ENCODE data around the gene SCUBE3. TPM values are rescaled to one million over a fixed set of nuclear protein-coding genes. Genes with fewer than 3 reads are reported as not detected.
A peak's percentile ranks its signal among the peaks of the same experiment; 100 is the strongest.

The SCUBE3 gene
- total RNA-seq, 2 donors from 2014 or later, result 0.20 to 0.74 TPM

DNA sequence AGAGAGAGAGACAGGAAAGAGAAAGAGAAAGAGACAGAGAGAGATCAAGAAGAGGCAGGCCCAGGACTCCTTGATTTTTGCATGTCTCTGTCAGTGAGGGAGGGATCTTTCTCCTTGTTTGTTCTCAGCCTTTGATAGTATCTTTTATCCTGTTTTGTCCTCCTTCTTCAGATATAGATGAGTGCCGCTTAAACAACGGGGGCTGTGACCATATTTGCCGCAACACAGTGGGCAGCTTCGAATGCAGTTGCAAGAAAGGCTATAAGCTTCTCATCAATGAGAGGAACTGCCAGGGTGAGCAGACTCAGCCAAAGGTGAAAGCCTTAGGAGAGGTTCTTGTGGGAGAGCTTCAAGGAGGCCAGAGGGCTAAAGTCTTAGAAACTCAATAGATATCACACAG, 25.8 kb downstream of the SCUBE3 start:
- no peak overlapping the region for H3K27ac ChIP-seq
- H3K36me3 ChIP-seq, result no peaks in the 10 kb centered on the region
- intact Hi-C loops (cut with DNase I), result no loop called here
- no peaks in the 10 kb centered on the region for H3K4me1 ChIP-seq
- no peaks in the 10 kb centered on the region for H3K27me3 ChIP-seq
- no peak overlapping the region for H3K4me3 ChIP-seq
- no peaks in the 10 kb centered on the region for H3K9me3 ChIP-seq
- TF ChIP-seq, protein P1, sequence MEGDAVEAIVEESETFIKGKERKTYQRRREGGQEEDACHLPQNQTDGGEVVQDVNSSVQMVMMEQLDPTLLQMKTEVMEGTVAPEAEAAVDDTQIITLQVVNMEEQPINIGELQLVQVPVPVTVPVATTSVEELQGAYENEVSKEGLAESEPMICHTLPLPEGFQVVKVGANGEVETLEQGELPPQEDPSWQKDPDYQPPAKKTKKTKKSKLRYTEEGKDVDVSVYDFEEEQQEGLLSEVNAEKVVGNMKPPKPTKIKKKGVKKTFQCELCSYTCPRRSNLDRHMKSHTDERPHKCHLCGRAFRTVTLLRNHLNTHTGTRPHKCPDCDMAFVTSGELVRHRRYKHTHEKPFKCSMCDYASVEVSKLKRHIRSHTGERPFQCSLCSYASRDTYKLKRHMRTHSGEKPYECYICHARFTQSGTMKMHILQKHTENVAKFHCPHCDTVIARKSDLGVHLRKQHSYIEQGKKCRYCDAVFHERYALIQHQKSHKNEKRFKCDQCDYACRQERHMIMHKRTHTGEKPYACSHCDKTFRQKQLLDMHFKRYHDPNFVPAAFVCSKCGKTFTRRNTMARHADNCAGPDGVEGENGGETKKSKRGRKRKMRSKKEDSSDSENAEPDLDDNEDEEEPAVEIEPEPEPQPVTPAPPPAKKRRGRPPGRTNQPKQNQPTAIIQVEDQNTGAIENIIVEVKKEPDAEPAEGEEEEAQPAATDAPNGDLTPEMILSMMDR (IDR thresholded peaks at IDR 0.05), result no peak
- H3K9ac ChIP-seq (ENCODE audit: low read depth in 2 of 2, low read length in 2 of 2), result no peak overlapping the region
- no peak for DNase-seq

DNA sequence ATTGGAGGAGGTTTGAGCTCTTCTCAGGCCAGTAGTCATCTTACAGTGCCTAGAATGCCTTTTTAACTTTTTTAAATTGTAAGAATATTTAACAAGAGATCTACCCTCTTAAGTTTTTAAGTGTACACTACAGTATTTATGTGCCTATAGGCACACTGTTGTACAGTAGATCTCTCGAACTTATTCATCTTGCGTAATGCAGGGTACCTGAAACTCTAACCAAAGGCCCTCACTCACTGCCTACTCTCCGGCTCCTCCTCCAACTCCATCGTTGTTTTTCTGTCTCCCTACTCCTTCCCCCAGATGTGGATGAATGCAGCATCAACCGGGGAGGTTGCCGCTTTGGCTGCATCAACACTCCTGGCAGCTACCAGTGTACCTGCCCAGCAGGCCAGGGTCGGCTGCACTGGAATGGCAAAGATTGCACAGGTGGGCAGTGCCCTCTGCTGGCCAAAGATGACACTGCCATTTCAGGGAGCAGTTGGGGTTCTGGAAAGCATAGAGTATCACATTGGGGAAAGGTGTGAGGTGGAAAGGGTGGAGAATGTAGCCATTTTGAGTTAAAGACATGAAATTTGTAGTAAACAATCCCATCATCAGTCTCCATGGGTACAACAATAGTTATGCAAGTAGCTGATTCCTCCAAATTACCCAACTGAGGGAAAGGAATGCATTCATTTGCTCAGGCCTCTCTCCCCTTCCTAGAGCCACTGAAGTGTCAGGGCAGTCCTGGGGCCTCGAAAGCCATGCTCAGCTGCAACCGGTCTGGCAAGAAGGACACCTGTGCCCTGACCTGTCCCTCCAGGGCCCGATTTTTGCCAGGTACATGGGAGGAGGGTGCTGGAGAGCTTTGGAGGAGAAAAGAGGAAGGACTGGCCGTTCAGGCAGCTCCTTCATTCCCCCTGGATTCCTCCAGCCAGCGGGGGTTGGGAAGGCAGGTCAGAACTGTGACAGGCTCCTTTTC, 27.4 kb downstream of the SCUBE3 start:
- H3K4me3 ChIP-seq, result no peak overlapping the region
- TF ChIP-seq, protein P1 (IDR thresholded peaks at IDR 0.05), result peak; percentile 95
- peak; percentile 79 for DNase-seq
- H3K27me3 ChIP-seq, result no peaks in the 10 kb centered on the region
- no peaks in the 10 kb centered on the region for H3K36me3 ChIP-seq
- H3K4me1 ChIP-seq, result no peaks in the 10 kb centered on the region
- intact Hi-C loops (cut with DNase I), result loop anchor here (1.0 to 10.0 kb wide), 2 partner anchors 95 to 256 kb away; no protein-coding TSS in a partner anchor
- H3K9ac ChIP-seq (ENCODE audit: low read depth in 2 of 2, low read length in 2 of 2), result no peak overlapping the region
- H3K9me3 ChIP-seq, result no peaks in the 10 kb centered on the region
- H3K27ac ChIP-seq, result no peak overlapping the region

DNA sequence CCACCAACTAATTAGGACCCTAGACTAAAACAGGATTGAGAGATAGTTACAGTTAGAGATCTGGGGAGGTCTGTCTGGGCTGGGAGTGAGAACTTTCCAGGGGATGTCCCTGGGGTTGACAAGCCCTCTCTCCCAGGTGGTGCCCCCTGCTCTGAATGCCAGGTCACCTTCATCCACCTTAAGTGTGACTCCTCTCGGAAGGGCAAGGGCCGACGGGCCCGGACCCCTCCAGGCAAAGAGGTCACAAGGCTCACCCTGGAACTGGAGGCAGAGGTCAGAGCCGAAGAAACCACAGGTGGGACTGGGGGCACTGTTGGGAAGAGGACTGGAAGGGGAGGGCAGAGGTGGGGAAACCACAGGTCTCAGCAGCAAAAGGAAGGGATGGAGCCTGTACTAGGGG, 28.7 kb downstream of the SCUBE3 start:
- Histone ChIP-seq H3K4me3 (no peak overlapping the region), H3K27ac (no peak overlapping the region), H3K36me3 (no peaks in the 10 kb centered on the region), H3K27me3 (no peaks in the 10 kb centered on the region), H3K4me1 (no peaks in the 10 kb centered on the region), H3K9ac (ENCODE audit: low read depth in 2 of 2, low read length in 2 of 2) (no peak overlapping the region), H3K9me3 (no peaks in the 10 kb centered on the region)
- no peak for DNase-seq
- intact Hi-C loops (cut with DNase I), result loop anchor here (10.0 kb wide), 1 partner anchor 258 kb away; no protein-coding TSS in a partner anchor
- TF ChIP-seq, protein P1 (IDR thresholded peaks at IDR 0.05), result no peak

DNA sequence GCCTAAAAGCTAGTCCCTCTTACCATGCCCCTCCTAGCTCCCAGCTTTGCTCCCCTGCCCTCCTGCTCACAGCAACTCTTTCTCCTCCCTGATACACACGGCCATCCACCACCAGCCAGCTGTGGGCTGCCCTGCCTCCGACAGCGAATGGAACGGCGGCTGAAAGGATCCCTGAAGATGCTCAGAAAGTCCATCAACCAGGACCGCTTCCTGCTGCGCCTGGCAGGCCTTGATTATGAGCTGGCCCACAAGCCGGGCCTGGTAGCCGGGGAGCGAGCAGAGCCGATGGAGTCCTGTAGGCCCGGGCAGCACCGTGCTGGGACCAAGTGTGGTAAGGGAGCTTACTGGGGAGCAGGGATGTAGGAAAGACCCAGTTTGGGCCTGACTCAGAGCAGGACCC, 29.1 kb downstream of the SCUBE3 start:
- TF ChIP-seq, protein P1 (IDR thresholded peaks at IDR 0.05), result no peak
- Histone ChIP-seq H3K9ac (ENCODE audit: low read depth in 2 of 2, low read length in 2 of 2) (no peak overlapping the region), H3K4me1 (no peaks in the 10 kb centered on the region), H3K36me3 (no peaks in the 10 kb centered on the region), H3K4me3 (no peak overlapping the region), H3K9me3 (no peaks in the 10 kb centered on the region), H3K27me3 (no peaks in the 10 kb centered on the region), H3K27ac (no peak overlapping the region)
- intact Hi-C loops (cut with DNase I), result loop anchor here (10.0 kb wide), 1 partner anchor 258 kb away; no protein-coding TSS in a partner anchor
- no peak for DNase-seq

DNA sequence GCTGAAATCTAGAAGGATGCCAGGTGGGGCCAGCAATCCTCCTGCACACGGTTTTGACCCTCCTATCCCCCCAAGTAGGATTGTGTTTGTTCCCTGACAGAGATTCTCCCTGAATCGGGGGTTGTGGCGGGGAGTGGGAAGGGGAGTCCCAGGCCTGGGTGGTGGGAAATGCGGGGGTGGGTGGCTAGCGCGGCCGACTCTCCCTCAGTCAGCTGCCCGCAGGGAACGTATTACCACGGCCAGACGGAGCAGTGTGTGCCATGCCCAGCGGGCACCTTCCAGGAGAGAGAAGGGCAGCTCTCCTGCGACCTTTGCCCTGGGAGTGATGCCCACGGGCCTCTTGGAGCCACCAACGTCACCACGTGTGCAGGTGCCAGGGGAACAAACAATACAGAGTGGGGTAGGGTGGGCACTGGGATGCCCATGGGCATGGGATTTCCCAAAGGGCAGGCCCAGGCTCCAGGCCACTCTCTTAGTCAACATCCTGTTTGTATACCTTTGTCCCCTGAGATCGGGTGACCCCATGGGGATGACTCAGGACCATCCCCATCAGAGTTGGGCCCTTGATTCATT, 29.7 kb downstream of the SCUBE3 start:
- H3K36me3 ChIP-seq, result no peaks in the 10 kb centered on the region
- H3K4me1 ChIP-seq, result no peaks in the 10 kb centered on the region
- DNase-seq, result no peak
- no peaks in the 10 kb centered on the region for H3K9me3 ChIP-seq
- intact Hi-C loops (cut with DNase I), result loop anchor here (10.0 kb wide), 1 partner anchor 259 kb away; no protein-coding TSS in a partner anchor
- H3K9ac ChIP-seq (ENCODE audit: low read depth in 2 of 2, low read length in 2 of 2), result no peak overlapping the region
- H3K4me3 ChIP-seq, result no peak overlapping the region
- H3K27ac ChIP-seq, result no peak overlapping the region
- TF ChIP-seq, protein P1 (IDR thresholded peaks at IDR 0.05), result no peak
- H3K27me3 ChIP-seq, result no peaks in the 10 kb centered on the region

Measured in colonic mucosa (tissue), 4 donors.